Stomach (tissue), 9 donors: ENCODE measurements around the gene MCC. TPM values are rescaled to one million over a fixed set of nuclear protein-coding genes. Genes with fewer than 3 reads are reported as not detected.

Experiments
- DNase-seq, 2 donors: peaks; one replicate each; pipeline versions ENCODE4 v3.0.0 to v3.0.0-alpha.2; 2013 to 2019
- H3K27ac ChIP-seq, 5 donors: fragments of 200-600 bp in 4 of 5; sonication (generic) in 4 of 5; one replicate each; pipeline ENCODE4 v1.5.1; 2013 to 2019; ENCODE audit warnings: mild to moderate bottlenecking in 1 of 5, moderate library complexity in 1 of 5
- H3K27me3 ChIP-seq, 3 donors: fragments of 200-600 bp; sonication (generic); one replicate each; pipeline ENCODE4 v1.5.1; 2017 to 2019; ENCODE audit warnings: mixed run types in 1 of 3
- H3K36me3 ChIP-seq, 4 donors: fragments of 200-600 bp; sonication (generic); 1 replicate in 3 of 4; 2 replicates in 1 of 4; pipeline ENCODE4 v1.5.1; 2016 to 2019
- H3K4me1 ChIP-seq, 4 donors: fragments of 200-600 bp; sonication (generic); one replicate each; pipeline ENCODE4 v1.5.1; 2016 to 2019
- H3K4me3 ChIP-seq, 4 donors: fragments of 200-600 bp; sonication (generic) in 3 of 4; one replicate each; pipeline ENCODE4 v1.5.1; 2016 to 2019; ENCODE audit warnings: mild to moderate bottlenecking in 1 of 4
- H3K9me3 ChIP-seq, 4 donors: fragments of 200-600 bp; sonication (generic); one replicate each; pipeline ENCODE4 v1.5.1; 2016 to 2019
- EP300 ChIP-seq: sonication (generic); formaldehyde crosslinking; IDR thresholded peaks from one replicate; pipeline ENCODE4 v1.6.1; 2017; ENCODE audit warnings: antibody characterized with exemption
- POLR2A ChIP-seq, 4 donors: fragments of 450-650 bp; IDR thresholded peaks; one replicate each; pipeline ENCODE4 v1.6.1; 2016; ENCODE audit warnings: antibody characterized with exemption in 4 of 4, control low read depth in 2 of 4, mild to moderate bottlenecking in 1 of 4, moderate library complexity in 1 of 4
- POLR2AphosphoS5 ChIP-seq, 3 donors: sonication (generic); formaldehyde crosslinking; IDR thresholded peaks; one replicate each; pipeline ENCODE4 v1.6.1; 2016; ENCODE audit warnings: antibody characterized with exemption in 3 of 3
- WGBS, 5 donors: extraction: QIAGEN DNeasy Blood & Tissue Kit in 3 of 5; methylation state at CpG; one replicate each; pipeline versions ENCODE4 v1.1.5 to v1.1.7; 2013 to 2018; 5-methylcytosine and 5-hydroxymethylcytosine counted together
- intact Hi-C: fragments of 100-400 bp; cut with DNase I; formaldehyde crosslinking; loops from one replicate; pipeline ENCODE4 v1.15.1; 2023; ENCODE audit warnings: low total_unique reads
- polyA plus RNA-seq, 3 donors: library from polyadenylated mRNA; stranded (reverse); fragments of 200-250 nt; gene quantifications; one replicate each; pipeline ENCODE4 v1.2.3, GENCODE V29; 2013
- total RNA-seq, 5 donors: library from RNA; depleted of rRNA; stranded (reverse); fragments of >200 nt; gene quantifications; one replicate each; pipeline versions ENCODE4 v1.1.0 to v1.2.3, GENCODE V29; 2014 to 2016
- TF ChIP-seq, protein P1 (sequence below), 7 experiments: fragments of 450-650 bp in 4 of 7; fragments of 200-600 bp in 3 of 7; sonication (generic) in 3 of 7; IDR thresholded peaks; one replicate each; pipeline ENCODE4 v1.5.1; 2016 to 2019; ENCODE audit warnings: antibody characterized with exemption in 7 of 7, control low read depth in 2 of 7, mild to moderate bottlenecking in 1 of 7
- donor health status: healthy with polysubstance abuse.
- donor health status: Bipolar disorder and iron deficiency.
- donor health status: healthy.

Gene MCC
- total and polyA plus RNA-seq, 8 donors, result 3.8 to 35.1 (median 8.9) TPM

DNA sequence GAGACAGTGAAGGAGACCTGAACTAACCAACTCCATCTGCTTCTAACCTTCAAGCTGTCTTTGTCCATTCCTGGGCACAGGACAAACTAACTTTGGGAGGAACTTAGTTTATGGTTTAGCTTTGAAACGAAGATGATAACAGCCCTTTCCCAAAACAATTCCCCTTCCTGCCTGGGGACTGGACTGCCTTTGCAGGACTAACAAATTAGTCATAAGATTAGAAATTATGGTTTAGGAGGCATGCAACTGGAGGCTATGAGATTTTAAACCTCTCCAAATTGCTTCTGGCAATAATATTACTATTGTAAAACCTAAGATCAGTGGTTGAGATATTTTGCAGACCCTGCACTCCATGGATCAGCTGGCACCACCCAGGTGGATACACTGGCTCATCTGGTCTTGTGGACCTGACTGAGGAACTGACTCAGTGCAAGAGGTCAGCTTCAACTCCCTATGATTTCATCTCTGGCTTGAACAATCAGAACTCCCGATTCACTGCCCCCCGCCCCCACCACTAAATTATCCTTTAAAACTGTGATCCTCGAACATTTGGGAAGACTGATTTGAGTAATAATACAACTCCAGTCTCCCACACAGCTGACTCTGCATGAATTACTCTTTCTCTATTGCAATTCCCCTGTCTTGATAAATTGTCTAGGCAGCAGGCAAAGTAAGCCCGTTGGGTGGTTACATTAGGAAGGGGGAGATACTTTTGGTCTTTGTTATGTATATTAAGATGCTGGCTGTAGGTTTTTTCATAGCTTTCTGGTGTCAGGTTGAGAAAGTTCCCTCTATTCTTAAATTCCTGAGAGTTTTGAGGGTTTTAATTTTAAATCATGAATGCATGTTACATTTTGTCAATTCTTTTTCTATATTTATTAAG is 266.7 kb downstream of the MCC start:
- Histone ChIP-seq H3K4me1 (peaks cover 0 to 4% (median 0%) of the 10 kb centered on the region in 4 donors), H3K36me3 (no peaks in the 10 kb centered on the region), H3K9me3 (no peaks in the 10 kb centered on the region), H3K27ac (no peak overlapping the region), H3K4me3 (no peak overlapping the region), H3K27me3 (no peaks in the 10 kb centered on the region)
- WGBS, 5 donors, result 74 to 82% (median 76%) methylated on average over 5 of the region's 5 CpGs
- intact Hi-C loops, result no loop called here
- no peak for DNase-seq
- no peak for TF ChIP-seq POLR2A (IDR thresholded peaks at IDR 0.05)

DNA sequence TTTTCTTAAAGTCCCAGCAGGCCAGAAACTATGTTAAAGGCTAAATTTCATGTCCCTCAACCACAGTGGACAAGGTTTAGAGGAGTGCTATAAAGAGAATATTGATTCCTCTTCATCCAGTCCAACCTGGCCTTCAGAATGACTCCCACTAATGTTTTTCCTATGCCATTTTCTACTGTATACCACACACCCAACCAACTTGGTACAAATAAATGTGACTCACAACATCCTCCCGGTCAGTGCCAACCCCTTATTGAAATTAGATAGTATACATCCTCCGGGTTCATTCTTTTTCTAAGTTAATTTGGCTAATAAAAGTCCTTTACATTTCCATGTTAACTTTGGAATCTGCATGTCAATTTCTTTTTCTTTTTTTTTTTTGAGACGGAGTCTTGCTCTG is 268.6 kb downstream of the MCC start:
- no peak overlapping the region for H3K27ac ChIP-seq

DNA sequence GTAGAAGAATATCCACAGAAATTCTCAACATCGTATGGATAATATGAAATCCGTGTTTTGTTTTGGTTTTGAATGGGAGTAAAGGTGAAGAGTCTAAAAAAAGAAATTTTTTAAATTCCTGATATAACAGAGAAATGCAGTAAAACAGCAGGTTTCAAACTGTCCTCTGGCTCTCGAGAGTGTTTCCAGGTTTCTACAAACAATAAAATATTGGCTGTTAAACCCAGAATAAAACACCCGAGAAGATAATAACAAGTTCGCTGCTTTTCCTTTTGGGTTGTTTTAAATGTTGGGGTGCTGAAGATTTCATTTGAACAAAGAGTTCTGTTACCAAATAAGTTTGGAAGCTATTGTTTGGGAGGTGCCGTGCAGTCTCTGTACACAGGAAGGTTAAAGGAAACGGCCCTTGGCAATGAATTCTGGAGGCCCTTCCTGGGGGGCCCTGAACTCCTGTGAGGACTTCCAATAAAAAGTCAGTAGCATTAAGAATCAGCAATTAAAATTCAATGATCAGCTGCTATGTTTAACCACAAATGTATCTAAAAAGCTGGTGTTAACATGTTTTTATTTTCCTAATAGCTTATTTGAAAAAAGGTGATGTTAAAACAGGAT is 269.2 kb downstream of the MCC start:
- DNase-seq, result no peak
- no peaks in the 10 kb centered on the region for H3K36me3 ChIP-seq
- intact Hi-C loops, result no loop called here
- 70 to 75% (median 71%) methylated on average over 7 of the region's 7 CpGs for WGBS, 5 donors
- no peaks in the 10 kb centered on the region for H3K27me3 ChIP-seq
- TF ChIP-seq POLR2AphosphoS5 (IDR thresholded peaks at IDR 0.05), result no peak
- TF ChIP-seq EP300, result no peak
- TF ChIP-seq, protein P1, sequence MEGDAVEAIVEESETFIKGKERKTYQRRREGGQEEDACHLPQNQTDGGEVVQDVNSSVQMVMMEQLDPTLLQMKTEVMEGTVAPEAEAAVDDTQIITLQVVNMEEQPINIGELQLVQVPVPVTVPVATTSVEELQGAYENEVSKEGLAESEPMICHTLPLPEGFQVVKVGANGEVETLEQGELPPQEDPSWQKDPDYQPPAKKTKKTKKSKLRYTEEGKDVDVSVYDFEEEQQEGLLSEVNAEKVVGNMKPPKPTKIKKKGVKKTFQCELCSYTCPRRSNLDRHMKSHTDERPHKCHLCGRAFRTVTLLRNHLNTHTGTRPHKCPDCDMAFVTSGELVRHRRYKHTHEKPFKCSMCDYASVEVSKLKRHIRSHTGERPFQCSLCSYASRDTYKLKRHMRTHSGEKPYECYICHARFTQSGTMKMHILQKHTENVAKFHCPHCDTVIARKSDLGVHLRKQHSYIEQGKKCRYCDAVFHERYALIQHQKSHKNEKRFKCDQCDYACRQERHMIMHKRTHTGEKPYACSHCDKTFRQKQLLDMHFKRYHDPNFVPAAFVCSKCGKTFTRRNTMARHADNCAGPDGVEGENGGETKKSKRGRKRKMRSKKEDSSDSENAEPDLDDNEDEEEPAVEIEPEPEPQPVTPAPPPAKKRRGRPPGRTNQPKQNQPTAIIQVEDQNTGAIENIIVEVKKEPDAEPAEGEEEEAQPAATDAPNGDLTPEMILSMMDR (IDR thresholded peaks at IDR 0.05), result no peak
- no peak for TF ChIP-seq POLR2A (IDR thresholded peaks at IDR 0.05)
- no peak overlapping the region for H3K27ac ChIP-seq
- H3K4me1 ChIP-seq, result peaks cover 0 to 4% (median 0%) of the 10 kb centered on the region in 4 donors
- no peaks in the 10 kb centered on the region for H3K9me3 ChIP-seq
- H3K4me3 ChIP-seq, result no peak overlapping the region

More for the DNA sequence above, 268.6 kb downstream of the MCC start:
- Histone ChIP-seq H3K27me3 (no peaks in the 10 kb centered on the region), H3K9me3 (no peaks in the 10 kb centered on the region), H3K36me3 (no peaks in the 10 kb centered on the region), H3K4me1 (peaks cover 0 to 4% (median 0%) of the 10 kb centered on the region in 4 donors), H3K4me3 (no peak overlapping the region)
- intact Hi-C loops, result no loop called here
- DNase-seq, result no peak
- WGBS, 5 donors, result 87 to 98% (median 92%) methylated on average over 2 to 3 of the region's 3 CpGs
- TF ChIP-seq POLR2A (IDR thresholded peaks at IDR 0.05) (no peak), EP300 (no peak), POLR2AphosphoS5 (IDR thresholded peaks at IDR 0.05) (no peak)
- TF ChIP-seq, protein P1 (IDR thresholded peaks at IDR 0.05), result no peak

DNA sequence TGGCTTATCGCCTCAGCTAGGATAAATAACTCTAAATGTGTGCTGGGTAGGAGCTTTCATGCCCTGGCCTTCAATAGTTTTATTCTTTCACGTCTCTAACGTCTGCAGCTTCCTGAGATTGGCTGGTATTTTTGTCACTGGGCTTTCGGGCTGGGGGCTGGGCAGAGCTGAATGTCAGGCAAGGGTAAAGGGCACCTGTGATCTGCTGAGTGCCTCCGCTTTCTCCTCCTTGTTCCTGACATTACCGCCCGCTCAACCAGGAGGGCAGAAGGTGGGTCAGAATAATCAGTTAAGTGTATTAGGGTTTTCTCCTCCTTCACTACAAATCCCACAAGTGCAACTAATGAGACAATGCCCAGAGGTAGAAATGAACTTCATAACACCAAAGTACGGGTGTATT is 270.1 kb downstream of the MCC start:
- TF ChIP-seq, protein P1 (IDR thresholded peaks at IDR 0.05), result no peak
- no peak for TF ChIP-seq EP300
- H3K4me3 ChIP-seq, result no peak overlapping the region
- H3K27me3 ChIP-seq, result no peaks in the 10 kb centered on the region
- H3K27ac ChIP-seq, result peak overlapping the region in 2 of 5 donors; percentile 35 to 50
- H3K36me3 ChIP-seq, result no peaks in the 10 kb centered on the region
- peak in 1 of 2 donors; percentile 47 for DNase-seq
- 51 to 69% (median 54%) methylated on average over 8 of the region's 8 CpGs for WGBS, 5 donors
- intact Hi-C loops, result no loop called here
- H3K9me3 ChIP-seq, result no peaks in the 10 kb centered on the region
- H3K4me1 ChIP-seq, result peaks cover 0 to 5% (median 3%) of the 10 kb centered on the region in 4 donors
